Epidermal melanocyte (primary cell): ENCODE data around the gene UBE4B.
"Not testable (repeated sequence)": the region's sequence is repeated elsewhere in the genome, so short reads cannot be mapped to it uniquely, and the experiment has no call there.

Experiments
- DNase-seq: peaks from one replicate; pipeline ENCODE4 v3.0.0; 2011; ENCODE audit warnings: low spot score; ENCODE audit not compliant: insufficient read length

UBE4B gene

DNA sequence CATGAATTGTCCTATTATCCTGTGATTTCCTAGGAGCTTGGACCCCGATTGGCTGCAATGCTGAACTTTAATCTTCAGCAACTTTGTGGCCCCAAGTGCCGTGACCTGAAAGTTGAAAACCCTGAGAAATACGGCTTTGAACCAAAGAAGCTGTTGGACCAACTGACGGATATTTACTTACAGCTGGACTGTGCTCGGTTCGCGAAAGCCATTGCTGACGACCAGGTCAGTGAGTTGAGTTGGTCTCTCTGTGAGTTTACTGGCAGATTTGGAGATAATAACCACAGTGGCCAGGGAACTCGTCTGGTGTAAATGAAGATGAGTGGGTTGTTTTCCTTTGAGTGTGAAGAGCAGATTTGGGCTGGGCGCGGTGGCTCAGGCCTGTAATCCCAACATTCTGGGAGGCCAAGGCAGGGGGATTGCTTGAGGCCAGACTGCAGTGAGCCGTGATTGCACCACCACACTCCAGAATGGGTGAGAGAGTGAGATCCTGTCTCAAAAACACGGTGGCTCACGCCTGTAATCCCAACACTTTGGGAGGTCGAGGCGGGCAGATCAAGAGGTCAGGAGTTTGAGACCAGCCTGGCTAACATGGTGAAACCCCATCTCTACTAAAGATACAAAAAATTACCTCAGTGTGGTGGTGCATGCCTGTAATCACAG lies 138.5 kb downstream of the UBE4B start:
- DNase-seq, result no peak

DNA sequence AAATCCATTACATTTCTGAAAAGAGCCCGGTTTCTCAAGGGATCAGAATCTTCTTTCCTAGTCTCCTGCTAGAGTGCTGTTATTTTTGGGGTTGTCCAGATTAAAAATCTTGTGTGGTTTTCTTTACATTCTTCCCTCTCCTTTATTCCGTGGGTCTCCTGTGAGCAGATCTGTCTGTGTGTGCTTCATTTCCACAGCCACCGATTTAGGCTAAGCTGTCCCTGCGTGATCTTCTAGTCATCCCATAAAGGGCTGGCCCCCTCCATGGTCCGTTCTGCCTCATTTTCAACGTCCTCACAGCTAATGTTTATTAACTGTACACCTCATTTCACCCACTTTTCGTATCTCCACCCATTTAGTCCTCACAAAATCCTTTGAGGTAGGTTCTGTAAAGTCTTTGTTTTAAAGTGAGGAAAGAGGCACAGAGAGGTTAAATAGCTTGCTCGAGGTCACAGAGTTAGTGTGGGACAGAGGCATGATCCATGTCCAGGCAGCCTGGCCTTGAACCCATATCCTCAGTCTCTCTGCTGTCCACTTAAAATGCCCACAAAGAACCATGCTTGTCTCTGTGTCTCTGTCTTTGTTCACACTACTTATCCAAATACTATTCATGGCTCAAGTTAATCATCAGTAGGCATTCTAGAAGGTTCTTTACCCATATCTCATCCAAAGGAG lies 139.4 kb downstream of the UBE4B start:
- DNase-seq, result no peak

DNA sequence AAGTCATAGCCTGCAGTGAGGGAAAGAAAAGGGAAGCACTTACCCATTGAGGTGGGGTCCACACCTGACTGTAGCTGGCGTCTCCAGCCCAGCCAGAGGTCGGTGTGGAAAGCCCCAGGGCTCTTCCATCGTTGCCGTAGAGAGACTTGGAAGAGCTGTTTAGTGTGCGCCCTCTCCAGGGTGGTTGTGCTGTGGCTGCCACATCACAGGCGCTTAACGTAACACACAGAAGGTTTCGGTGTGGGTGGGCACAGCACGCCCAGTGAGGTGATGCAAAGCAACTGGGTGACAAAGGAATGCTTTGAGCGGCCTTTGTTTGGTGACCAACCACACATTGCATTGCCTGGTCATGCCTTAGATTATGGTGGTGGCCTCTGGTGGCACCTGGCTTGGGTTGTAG lies 140.8 kb downstream of the UBE4B start:
- DNase-seq, result no peak

GRCh38 chr1:10177876-10178275 lies 145.1 kb downstream of the UBE4B start:
- DNase-seq, result no peak

- DNase-seq, result no peak
These were observed 146.0 kb downstream of the UBE4B start for GRCh38 chr1:10178597-10179405.

GRCh38 chr1:10179406-10180091 lies 146.8 kb downstream of the UBE4B start:
- DNase-seq, result no peak

GRCh38 chr1:10181154-10181553 lies 148.4 kb downstream of the UBE4B start:
- no peak for DNase-seq

GRCh38 chr1:10185759-10186158 lies 153.0 kb downstream of the UBE4B start:
- no peak for DNase-seq

DNA sequence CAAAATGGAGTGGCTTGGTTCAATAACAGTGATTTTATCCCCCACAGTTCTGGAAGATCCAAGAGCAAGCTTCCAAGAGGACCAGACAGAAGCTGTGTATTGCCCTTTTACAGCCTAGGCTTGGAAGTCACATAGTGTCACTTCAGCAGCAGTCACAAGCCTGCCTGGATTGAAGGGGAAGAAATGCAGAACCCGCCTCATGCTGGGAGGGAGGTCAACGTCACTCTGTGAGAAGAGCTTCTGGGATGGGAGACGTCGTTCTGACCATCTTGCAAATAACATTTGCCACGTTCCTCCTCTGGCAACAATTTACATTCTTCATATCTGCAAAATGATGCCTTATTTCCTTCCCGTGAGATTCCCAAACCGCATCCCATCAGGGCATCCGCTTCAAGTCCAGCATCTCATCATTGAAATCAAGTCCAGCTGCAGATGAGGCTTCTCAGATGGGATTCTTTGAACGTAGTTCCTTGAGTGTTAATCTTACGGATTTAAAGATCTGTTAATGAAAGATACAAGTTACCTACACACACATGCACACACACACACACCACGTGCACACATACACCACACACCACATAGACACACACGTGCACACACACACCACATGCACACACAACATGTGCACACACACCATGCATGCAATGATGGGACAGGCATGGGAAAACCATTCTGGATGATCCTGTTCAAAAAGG lies 153.7 kb downstream of the UBE4B start:
- DNase-seq, result no peak

DNA sequence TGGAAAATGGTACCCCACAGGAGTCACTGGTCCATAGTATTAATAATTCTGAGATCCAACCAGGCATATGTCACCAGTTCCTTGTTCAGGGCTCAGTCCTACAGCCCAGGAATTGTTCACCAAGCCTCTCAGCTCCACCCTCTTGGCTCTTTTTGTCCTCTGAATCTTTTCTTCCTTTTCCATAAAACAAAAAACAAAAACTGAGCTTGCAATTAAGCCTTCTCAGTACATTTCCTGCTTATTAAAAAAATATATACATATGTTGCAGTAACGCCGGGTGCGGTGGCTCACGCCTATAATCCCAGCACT lies 154.2 kb downstream of the UBE4B start:
- DNase-seq, result no peak

- no peak for DNase-seq
These were observed 155.4 kb downstream of the UBE4B start for GRCh38 chr1:10188133-10188650.

GRCh38 chr1:10189659-10190058 lies 156.9 kb downstream of the UBE4B start:
- no peak for DNase-seq

DNA sequence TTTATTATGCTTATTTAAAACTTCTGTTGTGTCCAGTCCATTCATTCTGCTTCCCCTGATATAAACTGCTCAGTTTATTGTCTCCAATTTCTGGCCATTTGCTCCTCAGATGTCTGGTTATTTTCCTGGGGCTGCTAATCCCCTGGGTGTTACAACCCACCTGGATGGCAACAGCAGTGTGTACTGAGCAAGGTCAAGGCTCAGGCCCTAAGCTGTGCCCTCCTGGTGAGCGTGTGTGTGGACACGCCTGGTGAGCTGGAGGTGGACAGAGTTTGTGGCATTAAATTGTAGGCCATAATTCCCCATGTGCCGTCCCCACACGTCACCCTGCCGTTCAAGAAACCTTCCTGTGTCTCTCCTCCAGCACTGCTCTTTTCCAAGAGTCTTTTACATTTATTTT lies 159.5 kb downstream of the UBE4B start:
- no peak for DNase-seq

- DNase-seq, result no peak
These were observed 160.5 kb downstream of the UBE4B start for GRCh38 chr1:10193288-10193687.

GRCh38 chr1:10195570-10195969 lies 162.8 kb downstream of the UBE4B start:
- DNase-seq, result no peak

GRCh38 chr1:10196976-10197375 lies 164.2 kb downstream of the UBE4B start:
- DNase-seq, result no peak

- DNase-seq, result no peak
These were observed 167.9 kb downstream of the UBE4B start for GRCh38 chr1:10200620-10201019.

- no peak for DNase-seq
These were observed 171.4 kb downstream of the UBE4B start for GRCh38 chr1:10204003-10204642.

DNA sequence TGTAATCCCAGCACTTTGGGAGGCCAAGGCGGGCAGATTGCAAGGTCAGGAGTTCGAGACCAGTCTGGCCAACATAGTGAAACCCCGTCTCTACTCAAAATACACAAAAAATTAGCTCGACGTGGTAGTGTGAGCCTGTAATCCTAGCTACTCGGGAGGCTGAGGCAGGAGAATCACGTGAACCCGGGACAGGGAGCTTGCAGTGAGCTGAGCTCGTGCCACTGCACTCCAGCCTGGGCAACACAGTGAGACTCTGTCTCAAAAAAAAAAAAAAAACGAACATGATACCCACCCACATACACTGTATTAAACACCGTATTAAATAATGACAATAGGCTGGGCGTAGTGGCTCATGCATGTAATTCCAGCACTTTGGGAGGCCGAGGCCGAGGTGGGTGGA lies 172.4 kb downstream of the UBE4B start:
- not testable (repeated sequence) for DNase-seq

DNA sequence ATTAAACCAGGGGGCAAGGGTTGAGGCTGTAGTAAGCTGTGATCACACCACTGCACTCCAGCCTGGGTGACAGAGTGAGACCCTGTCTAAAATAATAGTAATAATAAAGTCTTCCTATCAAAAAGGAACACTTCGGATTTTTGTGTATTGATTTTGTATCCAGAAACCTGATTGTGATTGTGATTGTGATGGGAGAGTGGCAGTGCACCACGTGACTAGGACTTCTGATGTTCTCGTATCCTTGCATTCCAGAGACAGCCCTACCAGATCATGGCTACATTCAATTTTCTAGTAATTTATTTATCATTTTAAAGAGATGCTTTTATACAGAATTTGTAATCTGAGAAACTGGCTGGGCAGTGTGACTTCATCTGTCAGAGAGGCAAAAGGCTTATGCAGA lies 175.1 kb downstream of the UBE4B start:
- DNase-seq, result no peak

GRCh38 chr1:10208537-10208936 lies 175.8 kb downstream of the UBE4B start:
- no peak for DNase-seq
